HepG2 (cell line): ENCODE measurements around the gene PDGFB.

Experiments
- ATAD3A ChIP-seq: sonication (generic); formaldehyde crosslinking; IDR thresholded peaks from 2 replicates; pipeline ENCODE4 v1.4.0; 2020; ENCODE audit warnings: missing genetic modification reagents
- RFX5 ChIP-seq: IDR thresholded peaks from 2 replicates; pipeline ENCODE4 v1.6.1; 2011; ENCODE audit warnings: low read depth, low read length, improper control_type of control experiment
- SMC3 ChIP-seq: IDR thresholded peaks from 2 replicates; pipeline ENCODE4 v1.6.1; 2011; ENCODE audit warnings: low read length, improper control_type of control experiment
- SNAI1 ChIP-seq: sonication (generic); formaldehyde crosslinking; IDR thresholded peaks from 2 replicates; pipeline ENCODE4 v1.5.0; 2020; ENCODE audit warnings: mild to moderate bottlenecking, missing genetic modification reagents, borderline replicate concordance
- TBL1XR1 ChIP-seq: fragments of 150-350 bp; IDR thresholded peaks from 2 replicates; pipeline ENCODE4 v1.6.1; 2014; ENCODE audit warnings: borderline replicate concordance, low read length; ENCODE audit not compliant: partially characterized antibody
- ZFP1 ChIP-seq: IDR thresholded peaks from 2 replicates; pipeline ENCODE4 v1.6.1; 2016
- TF ChIP-seq, protein P1 (sequence below), 2 experiments: sonication (generic) in 1 of 2; formaldehyde crosslinking in 1 of 2; IDR thresholded peaks; 2 replicates each; pipeline versions ENCODE4 v1.6.1 to v1.9.0; 2014 to 2022; ENCODE audit warnings: antibody characterized with exemption in 1 of 2, borderline replicate concordance in 1 of 2, inconsistent platforms in 1 of 2, low read depth in 1 of 2, missing genetic modification reagents in 1 of 2
- TF ChIP-seq, protein P2 (sequence below): sonication (generic); formaldehyde crosslinking; IDR thresholded peaks from 2 replicates; pipeline ENCODE4 v1.4.0; 2020; ENCODE audit warnings: missing genetic modification reagents

DNA sequence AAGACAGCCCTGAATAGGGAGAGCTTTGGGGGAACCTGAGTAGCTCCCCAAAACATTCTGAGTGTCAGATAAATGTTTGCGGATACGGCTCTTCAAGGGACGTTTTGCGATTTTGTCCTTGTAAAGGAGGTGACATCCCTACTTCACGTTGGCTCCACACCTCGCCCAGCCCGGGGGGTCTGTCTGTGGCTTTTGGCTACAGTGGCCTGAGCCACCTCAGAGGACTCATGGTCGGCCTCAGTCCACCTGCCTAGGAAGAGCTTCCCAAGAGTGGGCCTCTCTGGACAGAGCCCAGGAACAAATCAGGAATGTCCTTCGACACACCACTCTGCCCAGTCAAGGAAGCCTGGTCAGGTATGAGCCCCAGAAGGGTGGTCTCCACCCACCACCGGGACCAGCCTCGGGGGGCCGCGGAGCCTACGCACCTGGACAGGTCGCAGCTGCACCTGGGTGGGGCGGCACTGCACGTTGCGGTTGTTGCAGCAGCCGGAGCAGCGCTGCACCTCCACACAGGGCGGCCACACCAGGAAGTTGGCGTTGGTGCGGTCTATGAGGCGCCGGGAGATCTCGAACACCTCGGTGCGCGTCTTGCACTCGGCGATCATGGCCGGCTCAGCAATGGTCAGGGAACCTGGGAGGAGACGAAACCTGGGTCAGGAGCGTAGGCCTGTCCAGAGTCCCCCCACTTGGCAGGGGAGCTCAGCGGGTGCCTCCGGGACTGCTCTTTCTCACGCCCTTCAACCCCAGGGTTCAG is 13.4 kb downstream of the PDGFB start:
- TF ChIP-seq RFX5, result no peak
- TF ChIP-seq ZFP1 (CRISPR knock-in tag), result no peak
- TF ChIP-seq ATAD3A (CRISPR knock-in tag), result no peak
- no peak for TF ChIP-seq SNAI1 (CRISPR knock-in tag)
- no peak for TF ChIP-seq SMC3
- TF ChIP-seq, protein P1, sequence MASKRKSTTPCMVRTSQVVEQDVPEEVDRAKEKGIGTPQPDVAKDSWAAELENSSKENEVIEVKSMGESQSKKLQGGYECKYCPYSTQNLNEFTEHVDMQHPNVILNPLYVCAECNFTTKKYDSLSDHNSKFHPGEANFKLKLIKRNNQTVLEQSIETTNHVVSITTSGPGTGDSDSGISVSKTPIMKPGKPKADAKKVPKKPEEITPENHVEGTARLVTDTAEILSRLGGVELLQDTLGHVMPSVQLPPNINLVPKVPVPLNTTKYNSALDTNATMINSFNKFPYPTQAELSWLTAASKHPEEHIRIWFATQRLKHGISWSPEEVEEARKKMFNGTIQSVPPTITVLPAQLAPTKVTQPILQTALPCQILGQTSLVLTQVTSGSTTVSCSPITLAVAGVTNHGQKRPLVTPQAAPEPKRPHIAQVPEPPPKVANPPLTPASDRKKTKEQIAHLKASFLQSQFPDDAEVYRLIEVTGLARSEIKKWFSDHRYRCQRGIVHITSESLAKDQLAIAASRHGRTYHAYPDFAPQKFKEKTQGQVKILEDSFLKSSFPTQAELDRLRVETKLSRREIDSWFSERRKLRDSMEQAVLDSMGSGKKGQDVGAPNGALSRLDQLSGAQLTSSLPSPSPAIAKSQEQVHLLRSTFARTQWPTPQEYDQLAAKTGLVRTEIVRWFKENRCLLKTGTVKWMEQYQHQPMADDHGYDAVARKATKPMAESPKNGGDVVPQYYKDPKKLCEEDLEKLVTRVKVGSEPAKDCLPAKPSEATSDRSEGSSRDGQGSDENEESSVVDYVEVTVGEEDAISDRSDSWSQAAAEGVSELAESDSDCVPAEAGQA (IDR thresholded peaks at IDR 0.05; ENCODE audit: low read depth), result no peak
- TF ChIP-seq, protein P1 (CRISPR knock-in tag; IDR thresholded peaks at IDR 0.05; ENCODE audit: borderline replicate concordance), result no peak
- TF ChIP-seq TBL1XR1, result no peak
- TF ChIP-seq, protein P2, sequence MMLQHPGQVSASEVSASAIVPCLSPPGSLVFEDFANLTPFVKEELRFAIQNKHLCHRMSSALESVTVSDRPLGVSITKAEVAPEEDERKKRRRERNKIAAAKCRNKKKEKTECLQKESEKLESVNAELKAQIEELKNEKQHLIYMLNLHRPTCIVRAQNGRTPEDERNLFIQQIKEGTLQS (CRISPR knock-in tag), result no peak
